IMR-90 (cell line): ENCODE data around the gene SUGP2.

Experiments
- BHLHE40 ChIP-seq: fragments of 150-350 bp; IDR thresholded peaks from 2 replicates; pipeline ENCODE4 v1.6.1; 2016; ENCODE audit warnings: mild to moderate bottlenecking, low read depth, low read length
- CEBPB ChIP-seq: IDR thresholded peaks from 2 replicates; pipeline ENCODE4 v1.6.1; 2012; ENCODE audit warnings: low read depth, low read length, improper control_type of control experiment
- CHD1 ChIP-seq: IDR thresholded peaks from 2 replicates; pipeline ENCODE4 v1.6.1; 2012; ENCODE audit warnings: low read depth, low read length, improper control_type of control experiment
- ELK1 ChIP-seq: fragments of 150-350 bp; IDR thresholded peaks from 2 replicates; pipeline ENCODE4 v1.6.1; 2016; ENCODE audit warnings: low read depth, mild to moderate bottlenecking, low read length, moderate library complexity, borderline replicate concordance
- FOS ChIP-seq: fragments of 150-350 bp; IDR thresholded peaks from 2 replicates; pipeline ENCODE4 v1.6.1; 2016; ENCODE audit warnings: low read depth, low read length
- MAFK ChIP-seq: IDR thresholded peaks from 2 replicates; pipeline ENCODE4 v1.6.1; 2012; ENCODE audit warnings: low read depth, low read length, improper control_type of control experiment
- MAZ ChIP-seq: IDR thresholded peaks from 2 replicates; pipeline ENCODE4 v1.6.1; 2012; ENCODE audit warnings: low read depth, mild to moderate bottlenecking, low read length, improper control_type of control experiment, moderate library complexity, borderline replicate concordance
- NFE2L2 ChIP-seq: fragments of 150-350 bp; IDR thresholded peaks from 2 replicates; pipeline ENCODE4 v1.6.1; 2016; ENCODE audit warnings: low read depth, mild to moderate bottlenecking, low read length
- POLR2A ChIP-seq: IDR thresholded peaks from 2 replicates; pipeline ENCODE4 v1.6.1; 2012; ENCODE audit warnings: mild to moderate bottlenecking, low read depth, low read length
- RAD21 ChIP-seq: IDR thresholded peaks from 2 replicates; pipeline ENCODE4 v1.6.1; 2012; ENCODE audit warnings: low read length, improper control_type of control experiment
- RCOR1 ChIP-seq: IDR thresholded peaks from 2 replicates; pipeline ENCODE4 v1.6.1; 2012; ENCODE audit warnings: mild to moderate bottlenecking, low read length, improper control_type of control experiment; ENCODE audit not compliant: insufficient replicate concordance
- RFX5 ChIP-seq: IDR thresholded peaks from 2 replicates; pipeline ENCODE4 v1.8.0; 2012; ENCODE audit warnings: low read depth, mild to moderate bottlenecking, low read length, moderate library complexity
- USF2 ChIP-seq: fragments of 150-350 bp; IDR thresholded peaks from 2 replicates; pipeline ENCODE4 v1.6.1; 2017; ENCODE audit warnings: mild to moderate bottlenecking, antibody characterized with exemption, low read length, low read depth
- TF ChIP-seq, protein P1 (sequence below): conservative IDR thresholded peaks from 2 replicates; pipeline ENCODE4 v1.5.1; 2012; ENCODE audit warnings: mild to moderate bottlenecking, low read depth, low read length, improper control_type of control experiment

GRCh38 chr19:18999016-18999758 is 34.1 kb downstream of the SUGP2 start:
- TF ChIP-seq RCOR1 (no peak), FOS (no peak), POLR2A (no peak), USF2 (no peak), RFX5 (no peak), RAD21 (no peak), MAFK (no peak), NFE2L2 (no peak), CEBPB (no peak), BHLHE40 (no peak), CHD1 (no peak), MAZ (no peak), ELK1 (no peak)
- TF ChIP-seq, protein P1, sequence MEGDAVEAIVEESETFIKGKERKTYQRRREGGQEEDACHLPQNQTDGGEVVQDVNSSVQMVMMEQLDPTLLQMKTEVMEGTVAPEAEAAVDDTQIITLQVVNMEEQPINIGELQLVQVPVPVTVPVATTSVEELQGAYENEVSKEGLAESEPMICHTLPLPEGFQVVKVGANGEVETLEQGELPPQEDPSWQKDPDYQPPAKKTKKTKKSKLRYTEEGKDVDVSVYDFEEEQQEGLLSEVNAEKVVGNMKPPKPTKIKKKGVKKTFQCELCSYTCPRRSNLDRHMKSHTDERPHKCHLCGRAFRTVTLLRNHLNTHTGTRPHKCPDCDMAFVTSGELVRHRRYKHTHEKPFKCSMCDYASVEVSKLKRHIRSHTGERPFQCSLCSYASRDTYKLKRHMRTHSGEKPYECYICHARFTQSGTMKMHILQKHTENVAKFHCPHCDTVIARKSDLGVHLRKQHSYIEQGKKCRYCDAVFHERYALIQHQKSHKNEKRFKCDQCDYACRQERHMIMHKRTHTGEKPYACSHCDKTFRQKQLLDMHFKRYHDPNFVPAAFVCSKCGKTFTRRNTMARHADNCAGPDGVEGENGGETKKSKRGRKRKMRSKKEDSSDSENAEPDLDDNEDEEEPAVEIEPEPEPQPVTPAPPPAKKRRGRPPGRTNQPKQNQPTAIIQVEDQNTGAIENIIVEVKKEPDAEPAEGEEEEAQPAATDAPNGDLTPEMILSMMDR, result no peak
